ENCODE measurements around the gene INTU.

- TF ChIP-seq, protein P1, sequence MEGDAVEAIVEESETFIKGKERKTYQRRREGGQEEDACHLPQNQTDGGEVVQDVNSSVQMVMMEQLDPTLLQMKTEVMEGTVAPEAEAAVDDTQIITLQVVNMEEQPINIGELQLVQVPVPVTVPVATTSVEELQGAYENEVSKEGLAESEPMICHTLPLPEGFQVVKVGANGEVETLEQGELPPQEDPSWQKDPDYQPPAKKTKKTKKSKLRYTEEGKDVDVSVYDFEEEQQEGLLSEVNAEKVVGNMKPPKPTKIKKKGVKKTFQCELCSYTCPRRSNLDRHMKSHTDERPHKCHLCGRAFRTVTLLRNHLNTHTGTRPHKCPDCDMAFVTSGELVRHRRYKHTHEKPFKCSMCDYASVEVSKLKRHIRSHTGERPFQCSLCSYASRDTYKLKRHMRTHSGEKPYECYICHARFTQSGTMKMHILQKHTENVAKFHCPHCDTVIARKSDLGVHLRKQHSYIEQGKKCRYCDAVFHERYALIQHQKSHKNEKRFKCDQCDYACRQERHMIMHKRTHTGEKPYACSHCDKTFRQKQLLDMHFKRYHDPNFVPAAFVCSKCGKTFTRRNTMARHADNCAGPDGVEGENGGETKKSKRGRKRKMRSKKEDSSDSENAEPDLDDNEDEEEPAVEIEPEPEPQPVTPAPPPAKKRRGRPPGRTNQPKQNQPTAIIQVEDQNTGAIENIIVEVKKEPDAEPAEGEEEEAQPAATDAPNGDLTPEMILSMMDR (IDR thresholded peaks at IDR 0.05), result no peak
- TF ChIP-seq POLR2A (IDR thresholded peaks at IDR 0.05), result no peak
Observed at GRCh38 chr4:127667116-127667515, 34.4 kb downstream of the INTU start.

Measured in adrenal gland (tissue), 5 donors.